OCI-LY1 (cell line): ENCODE measurements around the gene ARMH1.
"Not testable (repeated sequence)": the region's sequence is repeated elsewhere in the genome, so short reads cannot be mapped to it uniquely, and the experiment has no call there.

ENCODE experiments used
- H2AFZ ChIP-seq: fragments of 200-600 bp; sonication (generic), shearing (Covaris generic); 2 replicates; pipeline ENCODE4 v1.6.0; 2014; ENCODE audit warnings: antibody characterized with exemption, mild to moderate bottlenecking, low read length
- H3F3A ChIP-seq: fragments of 200-600 bp; sonication (generic), shearing (Covaris generic); 2 replicates; pipeline ENCODE4 v1.6.0; 2014; ENCODE audit warnings: mild to moderate bottlenecking, antibody characterized with exemption, low read length, moderate library complexity; ENCODE audit not compliant: insufficient read depth
- H3K27ac ChIP-seq: fragments of 200-600 bp; sonication (generic); 2 replicates; pipeline ENCODE4 v1.5.1; 2014; ENCODE audit warnings: low read length, mixed run types, mild to moderate bottlenecking, low read depth; ENCODE audit not compliant: poor library complexity, severe bottlenecking
- H3K27me3 ChIP-seq: fragments of 200-600 bp; sonication (generic); 2 replicates; pipeline ENCODE4 v1.6.0; 2014; ENCODE audit warnings: antibody characterized with exemption, mild to moderate bottlenecking, low read length, moderate library complexity; ENCODE audit not compliant: insufficient read depth
- H3K36me3 ChIP-seq: fragments of 200-600 bp; sonication (generic); 2 replicates; pipeline ENCODE4 v1.6.1; 2014; ENCODE audit warnings: mild to moderate bottlenecking, antibody characterized with exemption, low read length, moderate library complexity, mixed read lengths; ENCODE audit not compliant: insufficient read depth
- H3K4me1 ChIP-seq: fragments of 200-600 bp; sonication (generic); 2 replicates; pipeline ENCODE4 v1.5.1; 2014; ENCODE audit warnings: mild to moderate bottlenecking, low read length, moderate library complexity; ENCODE audit not compliant: insufficient read depth, severe bottlenecking
- H3K4me2 ChIP-seq: fragments of 200-600 bp; sonication (generic), shearing (Covaris generic); 2 replicates; pipeline ENCODE4 v1.6.1; 2014; ENCODE audit warnings: low read length
- H3K4me3 ChIP-seq: fragments of 200-600 bp; sonication (generic); 2 replicates; pipeline ENCODE4 v1.5.1; 2014; ENCODE audit warnings: low read length, low read depth, mild to moderate bottlenecking, mixed read lengths; ENCODE audit not compliant: poor library complexity, severe bottlenecking
- H3K79me2 ChIP-seq: fragments of 200-600 bp; shearing (Covaris generic); 2 replicates; pipeline ENCODE4 v1.6.1; 2016; ENCODE audit warnings: mixed run types, low read length, mixed read lengths; ENCODE audit not compliant: insufficient read depth
- H3K9ac ChIP-seq: fragments of 200-600 bp; sonication (generic), shearing (Covaris generic); 2 replicates; pipeline ENCODE4 v1.6.1; 2014; ENCODE audit warnings: mild to moderate bottlenecking, low read length, mixed read lengths
- H3K9me2 ChIP-seq: fragments of 200-600 bp; sonication (generic), shearing (Covaris generic); 2 replicates; pipeline ENCODE4 v1.6.1; 2014; ENCODE audit warnings: low read depth, mild to moderate bottlenecking, low read length, mixed read lengths
- H3K9me3 ChIP-seq: fragments of 200-600 bp; shearing (Covaris generic); 2 replicates; pipeline ENCODE4 v1.6.1; 2014; ENCODE audit warnings: low read length, mixed read lengths
- H4K20me1 ChIP-seq: fragments of 200-600 bp; sonication (generic), shearing (Covaris generic); 2 replicates; pipeline ENCODE4 v1.6.0; 2016; ENCODE audit warnings: mild to moderate bottlenecking, low read length; ENCODE audit not compliant: insufficient read depth
- EZH2 ChIP-seq: fragments of 200-600 bp; sonication (generic), shearing (Covaris generic); IDR thresholded peaks from 2 replicates; pipeline ENCODE4 v1.8.0; 2017; ENCODE audit warnings: borderline replicate concordance, mixed run types, mild to moderate bottlenecking, antibody characterized with exemption, low read length, moderate library complexity, mixed read lengths
- TF ChIP-seq, protein P1 (sequence below): fragments of 200-600 bp; sonication (generic), shearing (Covaris generic); IDR thresholded peaks from 2 replicates; pipeline ENCODE4 v1.5.1; 2017; ENCODE audit warnings: mild to moderate bottlenecking, antibody characterized with exemption, low read length, moderate library complexity, mixed read lengths

ARMH1 gene

DNA sequence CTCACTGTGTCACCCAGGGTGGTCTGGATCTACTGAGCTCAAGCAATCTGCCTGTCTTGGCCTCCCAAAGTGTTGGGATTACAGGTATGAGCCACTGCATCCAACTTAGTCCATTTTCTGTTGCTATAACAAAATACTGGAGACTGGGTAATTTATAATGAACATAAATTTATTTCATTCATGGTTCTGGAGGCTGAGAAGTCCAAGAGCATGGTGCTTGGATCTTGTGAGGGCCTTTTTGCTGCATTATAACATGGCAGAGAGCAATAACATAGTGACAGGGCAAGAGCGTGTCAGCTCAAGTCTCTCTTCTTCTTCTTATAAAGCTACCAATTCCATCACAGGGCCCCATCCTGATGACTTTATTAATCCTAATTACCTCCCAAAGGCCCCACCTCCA is 61.5 kb downstream of the ARMH1 start:
- Histone ChIP-seq H4K20me1 (no peaks in the 10 kb centered on the region), H3K36me3 (peaks cover 4% of the 10 kb centered on the region; the same call in 1 of the 2 replicates), H3K9me3 (no peaks in the 10 kb centered on the region), H3K27ac (no peak overlapping the region), H3K27me3 (no peaks in the 10 kb centered on the region), H3K79me2 (peaks cover 13% of the 10 kb centered on the region), H3K9me2 (no peaks in the 10 kb centered on the region), H3K4me1 (peaks cover 26% of the 10 kb centered on the region), H3K4me3 (no peak overlapping the region), H3F3A (no peaks in the 10 kb centered on the region), H3K4me2 (no peak overlapping the region), H3K9ac (no peak overlapping the region), H2AFZ (no peak overlapping the region)
- no peak for TF ChIP-seq EZH2
- TF ChIP-seq, protein P1, sequence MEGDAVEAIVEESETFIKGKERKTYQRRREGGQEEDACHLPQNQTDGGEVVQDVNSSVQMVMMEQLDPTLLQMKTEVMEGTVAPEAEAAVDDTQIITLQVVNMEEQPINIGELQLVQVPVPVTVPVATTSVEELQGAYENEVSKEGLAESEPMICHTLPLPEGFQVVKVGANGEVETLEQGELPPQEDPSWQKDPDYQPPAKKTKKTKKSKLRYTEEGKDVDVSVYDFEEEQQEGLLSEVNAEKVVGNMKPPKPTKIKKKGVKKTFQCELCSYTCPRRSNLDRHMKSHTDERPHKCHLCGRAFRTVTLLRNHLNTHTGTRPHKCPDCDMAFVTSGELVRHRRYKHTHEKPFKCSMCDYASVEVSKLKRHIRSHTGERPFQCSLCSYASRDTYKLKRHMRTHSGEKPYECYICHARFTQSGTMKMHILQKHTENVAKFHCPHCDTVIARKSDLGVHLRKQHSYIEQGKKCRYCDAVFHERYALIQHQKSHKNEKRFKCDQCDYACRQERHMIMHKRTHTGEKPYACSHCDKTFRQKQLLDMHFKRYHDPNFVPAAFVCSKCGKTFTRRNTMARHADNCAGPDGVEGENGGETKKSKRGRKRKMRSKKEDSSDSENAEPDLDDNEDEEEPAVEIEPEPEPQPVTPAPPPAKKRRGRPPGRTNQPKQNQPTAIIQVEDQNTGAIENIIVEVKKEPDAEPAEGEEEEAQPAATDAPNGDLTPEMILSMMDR = no peak

DNA sequence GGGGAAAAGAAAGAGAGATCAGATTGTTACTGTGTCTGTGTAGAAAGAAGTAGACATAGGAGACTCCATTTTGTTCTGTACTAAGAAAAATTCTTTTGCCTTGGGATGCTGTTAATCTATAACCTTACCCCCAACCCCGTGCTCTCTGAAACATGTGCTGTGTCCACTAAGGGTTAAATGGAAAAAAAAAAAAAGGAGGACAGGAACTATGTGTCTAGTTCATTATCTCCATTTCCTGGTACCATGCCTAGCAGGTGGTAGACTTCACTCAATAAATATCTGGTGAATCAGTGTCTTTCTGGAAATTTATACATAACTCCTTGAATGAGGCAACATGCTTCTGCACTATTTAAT is 64.4 kb downstream of the ARMH1 start:
- Histone ChIP-seq H3K9ac (peak overlapping the region; percentile 99), H3K27ac (peak overlapping the region; percentile 74), H3K4me2 (peak overlapping the region; percentile 99), H3K79me2 (peaks cover 21% of the 10 kb centered on the region), H3K36me3 (peaks cover 27% of the 10 kb centered on the region), H3K4me3 (peak overlapping the region; percentile 99), H3K4me1 (peaks cover 31% of the 10 kb centered on the region)
- not testable (repeated sequence) for H3K9me3 ChIP-seq, H2AFZ ChIP-seq, H4K20me1 ChIP-seq, H3F3A ChIP-seq, H3K27me3 ChIP-seq, H3K9me2 ChIP-seq

DNA sequence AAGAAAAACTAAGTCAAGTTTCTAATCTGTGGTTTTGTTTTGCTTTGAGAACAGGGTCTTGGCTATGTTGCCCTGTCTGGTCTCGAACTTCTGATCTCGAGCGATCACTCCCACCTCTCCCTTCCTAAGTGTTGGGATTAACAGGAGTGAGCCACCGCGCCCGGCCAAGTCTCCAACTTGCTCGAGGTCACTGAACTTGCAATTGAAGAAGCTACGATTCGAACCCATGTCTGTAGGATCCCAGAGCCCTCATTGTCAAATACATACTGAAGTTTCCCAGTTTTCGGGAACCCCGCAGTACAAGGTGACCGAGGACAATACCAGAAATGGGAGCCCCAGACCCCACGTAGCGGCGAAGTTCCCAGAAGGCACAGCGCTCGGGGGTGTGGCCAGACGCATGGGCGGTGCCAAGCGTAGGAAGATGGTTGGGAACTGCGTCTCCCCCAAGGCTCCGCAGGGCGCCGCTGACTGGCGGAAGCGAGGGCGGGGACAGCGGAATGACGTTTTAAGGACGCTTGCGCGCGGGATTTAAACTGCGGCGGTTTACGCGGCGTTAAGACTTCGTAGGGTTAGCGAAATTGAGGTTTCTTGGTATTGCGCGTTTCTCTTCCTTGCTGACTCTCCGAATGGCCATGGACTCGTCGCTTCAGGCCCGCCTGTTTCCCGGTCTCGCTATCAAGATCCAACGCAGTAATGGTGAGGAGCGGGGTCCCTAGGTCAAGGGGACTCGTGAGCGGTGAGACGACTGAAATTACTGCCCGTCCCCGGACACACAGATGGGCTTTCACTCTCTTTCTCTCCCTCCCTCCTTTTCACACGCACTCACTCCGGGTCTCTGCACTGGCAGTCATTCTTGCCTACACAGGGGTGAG is 65.0 kb downstream of the ARMH1 start, which contains the start of gene KIF2C:
Gene KIF2C, plus strand, starts transcription at position 531 of the 872 bp plus-strand sequence. Its CDS starts 96 bp downstream, at position 627.
- H3K27ac ChIP-seq = peak within 1 kb of the TSS; percentile 79
- H4K20me1 ChIP-seq = no peaks in the 10 kb centered on the region
- no peaks in the 10 kb centered on the region for H3K9me2 ChIP-seq
- H3K9ac ChIP-seq = peak within 1 kb of the TSS; percentile 99
- H3F3A ChIP-seq = no peaks in the 10 kb centered on the region
- H3K27me3 ChIP-seq = no peaks in the 10 kb centered on the region
- peaks cover 21% of the 10 kb centered on the region for H3K79me2 ChIP-seq
- H3K36me3 ChIP-seq = peaks cover 33% of the 10 kb centered on the region
- H2AFZ ChIP-seq = no peak within 1 kb of the TSS
- H3K4me1 ChIP-seq = peaks cover 31% of the 10 kb centered on the region
- H3K9me3 ChIP-seq = no peaks in the 10 kb centered on the region
- peak within 1 kb of the TSS; percentile 99 for H3K4me2 ChIP-seq
- H3K4me3 ChIP-seq = peak within 1 kb of the TSS; percentile 99
- no peak for TF ChIP-seq EZH2
- TF ChIP-seq, protein P1 = no peak

DNA sequence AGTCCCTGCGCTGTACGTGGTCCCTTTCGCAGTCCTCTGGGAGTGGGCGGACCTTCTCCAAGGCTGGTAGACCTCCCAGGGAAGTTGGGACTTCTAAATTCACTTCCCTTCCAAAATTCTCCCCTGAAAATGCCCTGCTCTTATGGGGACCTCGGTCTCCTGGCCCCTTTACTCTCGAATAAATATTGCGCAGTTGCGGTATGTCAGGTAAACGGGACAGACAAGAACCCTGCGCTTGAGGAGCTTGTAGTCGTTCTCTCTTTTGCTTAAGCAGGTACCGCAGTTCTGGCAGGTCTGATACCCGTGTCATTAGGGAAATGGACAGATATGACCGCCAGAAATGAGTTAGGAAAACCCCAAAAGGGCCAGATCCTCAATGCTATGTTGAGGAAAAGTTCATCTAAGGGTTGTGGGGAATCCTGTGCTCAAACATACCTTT is 65.7 kb downstream of the ARMH1 start:
- H2AFZ ChIP-seq = no peak overlapping the region
- no peaks in the 10 kb centered on the region for H3K9me3 ChIP-seq
- H4K20me1 ChIP-seq = no peaks in the 10 kb centered on the region
- TF ChIP-seq EZH2 = no peak
- TF ChIP-seq, protein P1 = no peak
- H3K79me2 ChIP-seq = peaks cover 21% of the 10 kb centered on the region
- no peaks in the 10 kb centered on the region for H3K9me2 ChIP-seq
- H3K27me3 ChIP-seq = no peaks in the 10 kb centered on the region
- H3K4me2 ChIP-seq = peak overlapping the region; percentile 99
- H3K4me1 ChIP-seq = peaks cover 31% of the 10 kb centered on the region
- H3K4me3 ChIP-seq = peak overlapping the region; percentile 99
- peak overlapping the region; percentile 99 for H3K9ac ChIP-seq
- peaks cover 37% of the 10 kb centered on the region for H3K36me3 ChIP-seq
- peak overlapping the region; percentile 79 for H3K27ac ChIP-seq
- no peaks in the 10 kb centered on the region for H3F3A ChIP-seq
